CD4-positive, alpha-beta T cell treated with Interleukin-6 for 4 hours (primary cell): Measurements from ENCODE around the gene CRYM.

Experiments used
- DNase-seq: peaks from one replicate; pipeline ENCODE4 v3.0.0-alpha.2; 2020; ENCODE audit warnings: mixed read lengths

CRYM gene

GRCh38 chr16:21242756-21243155 lies 35.3 kb downstream of the CRYM start:
- DNase-seq, result no peak

- no peak for DNase-seq
Measured at GRCh38 chr16:21239646-21240045, 38.4 kb downstream of the CRYM start.

- DNase-seq, result no peak
Measured at GRCh38 chr16:21236831-21237230, 41.3 kb downstream of the CRYM start.

GRCh38 chr16:21235199-21235585 lies 42.9 kb downstream of the CRYM start:
- no peak for DNase-seq

- no peak for DNase-seq
Measured at GRCh38 chr16:21233521-21234150, 44.5 kb downstream of the CRYM start, which contains the start of gene ANKS4B. ANKS4B (plus strand) TSS chr16:21233699; CDS start chr16:21233738, 39 bp downstream.

- no peak for DNase-seq
Measured at GRCh38 chr16:21233045-21233520, 45.0 kb downstream of the CRYM start.

GRCh38 chr16:21228361-21228872 lies 49.7 kb downstream of the CRYM start:
- DNase-seq, result no peak

- no peak for DNase-seq
Measured at GRCh38 chr16:21227866-21228265, 50.2 kb downstream of the CRYM start.

GRCh38 chr16:21226749-21227148 lies 51.3 kb downstream of the CRYM start:
- DNase-seq, result no peak

- no peak for DNase-seq
Measured at GRCh38 chr16:21224800-21225199, 53.3 kb downstream of the CRYM start.

- DNase-seq, result no peak
Measured at GRCh38 chr16:21223787-21224186, 54.3 kb downstream of the CRYM start.

GRCh38 chr16:21222495-21223337 lies 55.4 kb downstream of the CRYM start:
- no peak for DNase-seq

GRCh38 chr16:21219551-21219950 lies 58.5 kb downstream of the CRYM start:
- no peak for DNase-seq

GRCh38 chr16:21218153-21218552 lies 59.9 kb downstream of the CRYM start:
- no peak for DNase-seq

- no peak for DNase-seq
Measured at GRCh38 chr16:21217121-21217520, 61.0 kb downstream of the CRYM start.

GRCh38 chr16:21214086-21214485 lies 64.0 kb downstream of the CRYM start:
- DNase-seq, result no peak

- no peak for DNase-seq
Measured at GRCh38 chr16:21211486-21211885, 66.6 kb downstream of the CRYM start, which contains the start of gene ZP2. ZP2 (minus strand) TSS chr16:21211574; CDS start chr16:21211547, 27 bp downstream.
